GM23338 (cell line): ENCODE measurements around the gene EXOC6B. TPM values are rescaled to one million over a fixed set of nuclear protein-coding genes. Genes with fewer than 3 reads are reported as not detected.

ENCODE experiments used
- ATAC-seq: fragments of 200-7000 bp; cut with Tn5 transposase; 3 replicates; pipeline ENCODE4 v1.9.1; 2020
- DNase-seq: peaks from one replicate; pipeline ENCODE4 v3.0.0-alpha.2; 2015; ENCODE audit warnings: low spot score
- H2AFZ ChIP-seq: fragments of 200-600 bp; sonication (generic); 2 replicates; pipeline ENCODE4 v1.8.0; 2016; ENCODE audit warnings: antibody characterized with exemption, mild to moderate bottlenecking, moderate library complexity
- H3F3A ChIP-seq: fragments of 200-600 bp; sonication (generic); replicated peaks from 2 replicates; pipeline ENCODE4 v1.8.0; 2017; ENCODE audit warnings: antibody characterized with exemption, mixed run types, low read depth
- H3K27ac ChIP-seq: fragments of 200-600 bp; sonication (generic); 2 replicates; pipeline ENCODE4 v1.6.1; 2016; ENCODE audit warnings: low read depth
- H3K27me3 ChIP-seq: fragments of 200-600 bp; sonication (generic); 2 replicates; pipeline ENCODE4 v1.8.0; 2016; ENCODE audit warnings: mild to moderate bottlenecking, mixed run types, moderate library complexity; ENCODE audit not compliant: insufficient read depth
- H3K36me3 ChIP-seq: fragments of 200-600 bp; sonication (generic); 2 replicates; pipeline ENCODE4 v1.8.0; 2016; ENCODE audit warnings: mild to moderate bottlenecking; ENCODE audit not compliant: insufficient read depth
- H3K4me1 ChIP-seq: fragments of 200-600 bp; sonication (generic); 2 replicates; pipeline ENCODE4 v1.8.0; 2016; ENCODE audit warnings: mild to moderate bottlenecking, moderate library complexity; ENCODE audit not compliant: insufficient read depth
- H3K4me2 ChIP-seq: fragments of 200-600 bp; sonication (generic); 2 replicates; pipeline ENCODE4 v1.7.1; 2017; ENCODE audit warnings: mixed run types
- H3K4me3 ChIP-seq: fragments of 200-600 bp; sonication (generic); 2 replicates; pipeline ENCODE4 v1.6.1; 2016; ENCODE audit warnings: mixed run types
- H3K79me2 ChIP-seq: fragments of 200-600 bp; sonication (generic); replicated peaks from 2 replicates; pipeline ENCODE4 v1.8.0; 2017; ENCODE audit warnings: mild to moderate bottlenecking; ENCODE audit not compliant: insufficient read depth
- H3K9me2 ChIP-seq: fragments of 200-600 bp; sonication (generic); 2 replicates; pipeline ENCODE4 v1.8.0; 2017; ENCODE audit not compliant: insufficient read depth
- H4K20me1 ChIP-seq: fragments of 200-600 bp; sonication (generic); replicated peaks from 2 replicates; pipeline ENCODE4 v1.8.0; 2017; ENCODE audit warnings: mild to moderate bottlenecking; ENCODE audit not compliant: insufficient read depth
- H3K27ac Mint-ChIP-seq: 2 replicates; pipeline ENCODE4 v1.8.0; 2020; ENCODE audit warnings: inconsistent platforms, mild to moderate bottlenecking, moderate library complexity, mixed read lengths
- H3K27me3 Mint-ChIP-seq: 3 replicates; pipeline ENCODE4 v1.8.0; 2022; ENCODE audit warnings: low read depth, mild to moderate bottlenecking, moderate library complexity, mixed read lengths, inconsistent platforms; ENCODE audit not compliant: insufficient read depth, poor library complexity
- H3K36me3 Mint-ChIP-seq: 3 replicates; pipeline ENCODE4 v1.8.0; 2021; ENCODE audit warnings: low read depth, mild to moderate bottlenecking, inconsistent platforms, moderate library complexity, mixed read lengths
- H3K4me1 Mint-ChIP-seq: 3 replicates; pipeline ENCODE4 v1.8.0; 2020; ENCODE audit warnings: mild to moderate bottlenecking, inconsistent platforms, mixed read lengths
- H3K4me3 Mint-ChIP-seq: 3 replicates; pipeline ENCODE4 v1.8.0; 2021; ENCODE audit warnings: moderate library complexity, mild to moderate bottlenecking, inconsistent platforms, mixed read lengths
- H3K9me3 Mint-ChIP-seq: 3 replicates; pipeline ENCODE4 v1.8.0; 2020; ENCODE audit warnings: moderate library complexity, mild to moderate bottlenecking, inconsistent platforms, mixed read lengths
- CREB1 ChIP-seq: fragments of 250-450 bp; sonication (Bioruptor Pico); IDR thresholded peaks from 2 replicates; pipeline ENCODE4 v1.5.0; 2020; ENCODE audit warnings: low read depth, mild to moderate bottlenecking, moderate library complexity
- EZH2 ChIP-seq: fragments of 200-600 bp; sonication (generic); IDR thresholded peaks from one replicate; pipeline ENCODE4 v1.8.0; 2017; ENCODE audit warnings: antibody characterized with exemption, mild to moderate bottlenecking, low read depth; ENCODE audit not compliant: unreplicated experiment
- EZH2phosphoT487 ChIP-seq: fragments of 200-600 bp; sonication (generic); IDR thresholded peaks from one replicate; pipeline ENCODE4 v1.8.1; 2018; ENCODE audit warnings: antibody characterized with exemption; ENCODE audit not compliant: unreplicated experiment
- JUNB ChIP-seq: IDR thresholded peaks from one replicate; pipeline ENCODE4 v1.6.1; 2016; ENCODE audit warnings: antibody characterized with exemption; ENCODE audit not compliant: unreplicated experiment
- NANOG ChIP-seq: IDR thresholded peaks from 2 replicates; pipeline ENCODE4 v1.6.1; 2016; ENCODE audit warnings: antibody characterized with exemption, borderline replicate concordance
- POLR2AphosphoS5 ChIP-seq: IDR thresholded peaks from 2 replicates; pipeline ENCODE4 v1.6.1; 2016; ENCODE audit warnings: antibody characterized with exemption, low read depth
- STAT1 ChIP-seq: IDR thresholded peaks from one replicate; pipeline ENCODE4 v1.6.1; 2016; ENCODE audit warnings: antibody characterized with exemption; ENCODE audit not compliant: unreplicated experiment
- ZNF114 ChIP-seq: fragments of 250-450 bp; sonication (Bioruptor Pico); IDR thresholded peaks from 2 replicates; pipeline ENCODE4 v1.5.0; 2020; ENCODE audit warnings: mild to moderate bottlenecking, moderate library complexity
- ZNF331 ChIP-seq: fragments of 250-450 bp; sonication (Bioruptor Pico); IDR thresholded peaks from 2 replicates; pipeline ENCODE4 v1.5.0; 2020; ENCODE audit warnings: low read depth, mild to moderate bottlenecking, moderate library complexity
- polyA plus RNA-seq: library from polyadenylated mRNA; unstranded; fragments of >200 nt; fragmentation: Nextera tagmentation; extraction: Ambion mirVana; gene quantifications from 2 replicates; pipeline ENCODE4 v1.2.1, GENCODE V29; 2016
- total RNA-seq: library from RNA; depleted of rRNA; stranded (reverse); fragments of >200 nt; shearing (Covaris generic); gene quantifications from 2 replicates; pipeline ENCODE4 v1.2.3, GENCODE V29; 2014
- TF ChIP-seq, protein P1 (sequence below): IDR thresholded peaks from one replicate; pipeline ENCODE4 v1.6.1; 2018; ENCODE audit warnings: antibody characterized with exemption; ENCODE audit not compliant: unreplicated experiment
- TF ChIP-seq, protein P2 (sequence below), 2 experiments: fragments of 200-600 bp in 1 of 2; sonication (generic) in 1 of 2; conservative IDR thresholded peaks; 2 replicates each; pipeline versions ENCODE4 v1.5.1 to v1.6.1; 2016 to 2017; ENCODE audit warnings: antibody characterized with exemption in 2 of 2, low read depth in 2 of 2, mild to moderate bottlenecking in 2 of 2, moderate library complexity in 1 of 2
- TF ChIP-seq, protein P3 (sequence below): fragments of 250-450 bp; sonication (Bioruptor Pico); IDR thresholded peaks from 2 replicates; pipeline ENCODE4 v1.5.0; 2020; ENCODE audit warnings: mild to moderate bottlenecking, moderate library complexity
- TF ChIP-seq, protein P4 (sequence below): IDR thresholded peaks from 2 replicates; pipeline ENCODE4 v1.6.1; 2016; ENCODE audit warnings: antibody characterized with exemption

EXOC6B gene
- total and polyA plus RNA-seq, 2 experiments from 2014 or later = 7.2 to 45.9 TPM

DNA sequence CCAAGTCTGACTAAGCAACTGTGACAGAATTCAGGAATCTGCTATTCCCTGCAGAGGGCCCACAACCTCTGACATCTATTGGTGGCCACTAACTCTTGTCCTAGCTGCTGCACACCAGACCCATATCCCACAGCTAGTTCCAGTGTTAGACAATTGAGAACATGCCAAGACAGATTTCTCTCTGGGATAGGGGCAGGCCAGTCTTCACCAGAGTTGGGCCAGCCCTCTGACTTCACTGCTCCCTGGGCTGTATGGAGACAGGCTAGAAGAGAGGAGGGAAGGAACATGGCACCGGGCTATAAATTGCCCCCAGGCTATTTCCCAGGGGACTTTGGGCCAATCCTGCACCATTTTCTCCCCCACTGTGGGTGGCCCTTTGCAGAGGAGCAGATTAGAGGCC is 645.5 kb downstream of the EXOC6B start:
- DNase-seq = no peak
- Mint-ChIP-seq H3K4me1 (no peaks in the 10 kb centered on the region), H3K36me3 (peaks cover 2% of the 10 kb centered on the region; the same call in 1 of the 3 replicates), H3K9me3 (no peaks in the 10 kb centered on the region), H3K27me3 (peaks cover 3% of the 10 kb centered on the region), H3K4me3 (no peak overlapping the region), H3K27ac (no peak overlapping the region)
- TF ChIP-seq ZNF331 (CRISPR knock-in tag) = no peak
- no peak for TF ChIP-seq EZH2
- TF ChIP-seq, protein P1, sequence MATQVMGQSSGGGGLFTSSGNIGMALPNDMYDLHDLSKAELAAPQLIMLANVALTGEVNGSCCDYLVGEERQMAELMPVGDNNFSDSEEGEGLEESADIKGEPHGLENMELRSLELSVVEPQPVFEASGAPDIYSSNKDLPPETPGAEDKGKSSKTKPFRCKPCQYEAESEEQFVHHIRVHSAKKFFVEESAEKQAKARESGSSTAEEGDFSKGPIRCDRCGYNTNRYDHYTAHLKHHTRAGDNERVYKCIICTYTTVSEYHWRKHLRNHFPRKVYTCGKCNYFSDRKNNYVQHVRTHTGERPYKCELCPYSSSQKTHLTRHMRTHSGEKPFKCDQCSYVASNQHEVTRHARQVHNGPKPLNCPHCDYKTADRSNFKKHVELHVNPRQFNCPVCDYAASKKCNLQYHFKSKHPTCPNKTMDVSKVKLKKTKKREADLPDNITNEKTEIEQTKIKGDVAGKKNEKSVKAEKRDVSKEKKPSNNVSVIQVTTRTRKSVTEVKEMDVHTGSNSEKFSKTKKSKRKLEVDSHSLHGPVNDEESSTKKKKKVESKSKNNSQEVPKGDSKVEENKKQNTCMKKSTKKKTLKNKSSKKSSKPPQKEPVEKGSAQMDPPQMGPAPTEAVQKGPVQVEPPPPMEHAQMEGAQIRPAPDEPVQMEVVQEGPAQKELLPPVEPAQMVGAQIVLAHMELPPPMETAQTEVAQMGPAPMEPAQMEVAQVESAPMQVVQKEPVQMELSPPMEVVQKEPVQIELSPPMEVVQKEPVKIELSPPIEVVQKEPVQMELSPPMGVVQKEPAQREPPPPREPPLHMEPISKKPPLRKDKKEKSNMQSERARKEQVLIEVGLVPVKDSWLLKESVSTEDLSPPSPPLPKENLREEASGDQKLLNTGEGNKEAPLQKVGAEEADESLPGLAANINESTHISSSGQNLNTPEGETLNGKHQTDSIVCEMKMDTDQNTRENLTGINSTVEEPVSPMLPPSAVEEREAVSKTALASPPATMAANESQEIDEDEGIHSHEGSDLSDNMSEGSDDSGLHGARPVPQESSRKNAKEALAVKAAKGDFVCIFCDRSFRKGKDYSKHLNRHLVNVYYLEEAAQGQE = no peak
- TF ChIP-seq, protein P2, sequence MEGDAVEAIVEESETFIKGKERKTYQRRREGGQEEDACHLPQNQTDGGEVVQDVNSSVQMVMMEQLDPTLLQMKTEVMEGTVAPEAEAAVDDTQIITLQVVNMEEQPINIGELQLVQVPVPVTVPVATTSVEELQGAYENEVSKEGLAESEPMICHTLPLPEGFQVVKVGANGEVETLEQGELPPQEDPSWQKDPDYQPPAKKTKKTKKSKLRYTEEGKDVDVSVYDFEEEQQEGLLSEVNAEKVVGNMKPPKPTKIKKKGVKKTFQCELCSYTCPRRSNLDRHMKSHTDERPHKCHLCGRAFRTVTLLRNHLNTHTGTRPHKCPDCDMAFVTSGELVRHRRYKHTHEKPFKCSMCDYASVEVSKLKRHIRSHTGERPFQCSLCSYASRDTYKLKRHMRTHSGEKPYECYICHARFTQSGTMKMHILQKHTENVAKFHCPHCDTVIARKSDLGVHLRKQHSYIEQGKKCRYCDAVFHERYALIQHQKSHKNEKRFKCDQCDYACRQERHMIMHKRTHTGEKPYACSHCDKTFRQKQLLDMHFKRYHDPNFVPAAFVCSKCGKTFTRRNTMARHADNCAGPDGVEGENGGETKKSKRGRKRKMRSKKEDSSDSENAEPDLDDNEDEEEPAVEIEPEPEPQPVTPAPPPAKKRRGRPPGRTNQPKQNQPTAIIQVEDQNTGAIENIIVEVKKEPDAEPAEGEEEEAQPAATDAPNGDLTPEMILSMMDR (conservative IDR thresholded peaks at IDR 0.05; ENCODE audit: low read depth in 2 of 2) = no peak
- TF ChIP-seq NANOG = no peak
- no peak for TF ChIP-seq STAT1
- no peak for TF ChIP-seq EZH2phosphoT487
- TF ChIP-seq, protein P3, sequence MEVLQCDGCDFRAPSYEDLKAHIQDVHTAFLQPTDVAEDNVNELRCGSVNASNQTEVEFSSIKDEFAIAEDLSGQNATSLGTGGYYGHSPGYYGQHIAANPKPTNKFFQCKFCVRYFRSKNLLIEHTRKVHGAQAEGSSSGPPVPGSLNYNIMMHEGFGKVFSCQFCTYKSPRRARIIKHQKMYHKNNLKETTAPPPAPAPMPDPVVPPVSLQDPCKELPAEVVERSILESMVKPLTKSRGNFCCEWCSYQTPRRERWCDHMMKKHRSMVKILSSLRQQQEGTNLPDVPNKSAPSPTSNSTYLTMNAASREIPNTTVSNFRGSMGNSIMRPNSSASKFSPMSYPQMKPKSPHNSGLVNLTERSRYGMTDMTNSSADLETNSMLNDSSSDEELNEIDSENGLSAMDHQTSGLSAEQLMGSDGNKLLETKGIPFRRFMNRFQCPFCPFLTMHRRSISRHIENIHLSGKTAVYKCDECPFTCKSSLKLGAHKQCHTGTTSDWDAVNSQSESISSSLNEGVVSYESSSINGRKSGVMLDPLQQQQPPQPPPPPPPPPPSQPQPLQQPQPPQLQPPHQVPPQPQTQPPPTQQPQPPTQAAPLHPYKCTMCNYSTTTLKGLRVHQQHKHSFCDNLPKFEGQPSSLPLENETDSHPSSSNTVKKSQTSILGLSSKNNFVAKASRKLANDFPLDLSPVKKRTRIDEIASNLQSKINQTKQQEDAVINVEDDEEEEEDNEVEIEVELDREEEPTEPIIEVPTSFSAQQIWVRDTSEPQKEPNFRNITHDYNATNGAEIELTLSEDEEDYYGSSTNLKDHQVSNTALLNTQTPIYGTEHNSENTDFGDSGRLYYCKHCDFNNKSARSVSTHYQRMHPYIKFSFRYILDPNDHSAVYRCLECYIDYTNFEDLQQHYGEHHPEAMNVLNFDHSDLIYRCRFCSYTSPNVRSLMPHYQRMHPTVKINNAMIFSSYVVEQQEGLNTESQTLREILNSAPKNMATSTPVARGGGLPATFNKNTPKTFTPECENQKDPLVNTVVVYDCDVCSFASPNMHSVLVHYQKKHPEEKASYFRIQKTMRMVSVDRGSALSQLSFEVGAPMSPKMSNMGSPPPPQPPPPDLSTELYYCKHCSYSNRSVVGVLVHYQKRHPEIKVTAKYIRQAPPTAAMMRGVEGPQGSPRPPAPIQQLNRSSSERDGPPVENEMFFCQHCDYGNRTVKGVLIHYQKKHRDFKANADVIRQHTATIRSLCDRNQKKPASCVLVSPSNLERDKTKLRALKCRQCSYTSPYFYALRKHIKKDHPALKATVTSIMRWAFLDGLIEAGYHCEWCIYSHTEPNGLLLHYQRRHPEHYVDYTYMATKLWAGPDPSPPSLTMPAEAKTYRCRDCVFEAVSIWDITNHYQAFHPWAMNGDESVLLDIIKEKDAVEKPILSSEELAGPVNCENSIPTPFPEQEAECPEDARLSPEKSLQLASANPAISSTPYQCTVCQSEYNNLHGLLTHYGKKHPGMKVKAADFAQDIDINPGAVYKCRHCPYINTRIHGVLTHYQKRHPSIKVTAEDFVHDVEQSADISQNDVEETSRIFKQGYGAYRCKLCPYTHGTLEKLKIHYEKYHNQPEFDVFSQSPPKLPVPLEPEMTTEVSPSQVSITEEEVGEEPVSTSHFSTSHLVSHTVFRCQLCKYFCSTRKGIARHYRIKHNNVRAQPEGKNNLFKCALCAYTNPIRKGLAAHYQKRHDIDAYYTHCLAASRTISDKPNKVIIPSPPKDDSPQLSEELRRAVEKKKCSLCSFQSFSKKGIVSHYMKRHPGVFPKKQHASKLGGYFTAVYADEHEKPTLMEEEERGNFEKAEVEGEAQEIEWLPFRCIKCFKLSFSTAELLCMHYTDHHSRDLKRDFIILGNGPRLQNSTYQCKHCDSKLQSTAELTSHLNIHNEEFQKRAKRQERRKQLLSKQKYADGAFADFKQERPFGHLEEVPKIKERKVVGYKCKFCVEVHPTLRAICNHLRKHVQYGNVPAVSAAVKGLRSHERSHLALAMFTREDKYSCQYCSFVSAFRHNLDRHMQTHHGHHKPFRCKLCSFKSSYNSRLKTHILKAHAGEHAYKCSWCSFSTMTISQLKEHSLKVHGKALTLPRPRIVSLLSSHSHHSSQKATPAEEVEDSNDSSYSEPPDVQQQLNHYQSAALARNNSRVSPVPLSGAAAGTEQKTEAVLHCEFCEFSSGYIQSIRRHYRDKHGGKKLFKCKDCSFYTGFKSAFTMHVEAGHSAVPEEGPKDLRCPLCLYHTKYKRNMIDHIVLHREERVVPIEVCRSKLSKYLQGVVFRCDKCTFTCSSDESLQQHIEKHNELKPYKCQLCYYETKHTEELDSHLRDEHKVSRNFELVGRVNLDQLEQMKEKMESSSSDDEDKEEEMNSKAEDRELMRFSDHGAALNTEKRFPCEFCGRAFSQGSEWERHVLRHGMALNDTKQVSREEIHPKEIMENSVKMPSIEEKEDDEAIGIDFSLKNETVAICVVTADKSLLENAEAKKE (CRISPR knock-in tag) = no peak
- TF ChIP-seq ZNF114 (CRISPR knock-in tag) = no peak
- no peak for TF ChIP-seq JUNB
- TF ChIP-seq CREB1 (CRISPR knock-in tag) = no peak
- TF ChIP-seq POLR2AphosphoS5 = no peak
- TF ChIP-seq, protein P4, sequence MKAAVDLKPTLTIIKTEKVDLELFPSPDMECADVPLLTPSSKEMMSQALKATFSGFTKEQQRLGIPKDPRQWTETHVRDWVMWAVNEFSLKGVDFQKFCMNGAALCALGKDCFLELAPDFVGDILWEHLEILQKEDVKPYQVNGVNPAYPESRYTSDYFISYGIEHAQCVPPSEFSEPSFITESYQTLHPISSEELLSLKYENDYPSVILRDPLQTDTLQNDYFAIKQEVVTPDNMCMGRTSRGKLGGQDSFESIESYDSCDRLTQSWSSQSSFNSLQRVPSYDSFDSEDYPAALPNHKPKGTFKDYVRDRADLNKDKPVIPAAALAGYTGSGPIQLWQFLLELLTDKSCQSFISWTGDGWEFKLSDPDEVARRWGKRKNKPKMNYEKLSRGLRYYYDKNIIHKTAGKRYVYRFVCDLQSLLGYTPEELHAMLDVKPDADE = no peak
- Histone ChIP-seq H3K79me2 (no peaks in the 10 kb centered on the region), H3K36me3 (no peaks in the 10 kb centered on the region), H3K4me1 (no peaks in the 10 kb centered on the region), H3K4me3 (no peak overlapping the region), H4K20me1 (no peaks in the 10 kb centered on the region; the same call in 1 of the 2 replicates), H2AFZ (no peak overlapping the region), H3K4me2 (no peak overlapping the region), H3F3A (no peaks in the 10 kb centered on the region), H3K27ac (no peak overlapping the region), H3K27me3 (no peaks in the 10 kb centered on the region), H3K9me2 (no peaks in the 10 kb centered on the region)
- no peak for ATAC-seq
